HUES6 (cell line): ENCODE results near the gene COMP.

Experiments used
- H3K27ac ChIP-seq: 2 replicates; pipeline ENCODE4 v1.7.0; 2013; ENCODE audit warnings: low read depth, mild to moderate bottlenecking, low read length, inconsistent platforms
- H3K27me3 ChIP-seq: 2 replicates; pipeline ENCODE4 v1.6.1; 2013; ENCODE audit warnings: low read length; ENCODE audit not compliant: control insufficient read depth, insufficient read depth
- H3K36me3 ChIP-seq: 2 replicates; pipeline ENCODE4 v1.6.1; 2013; ENCODE audit warnings: low read length; ENCODE audit not compliant: control insufficient read depth, insufficient read depth
- H3K4me1 ChIP-seq: 2 replicates; pipeline ENCODE4 v1.6.1; 2013; ENCODE audit warnings: low read length; ENCODE audit not compliant: control insufficient read depth, insufficient read depth
- H3K4me3 ChIP-seq: 2 replicates; pipeline ENCODE4 v1.5.1; 2013; ENCODE audit warnings: low read depth, low read length
- H3K9ac ChIP-seq: one replicate; pipeline ENCODE4 v1.6.1; 2013; ENCODE audit warnings: mild to moderate bottlenecking, low read length
- H3K9me3 ChIP-seq: 2 replicates; pipeline ENCODE4 v1.6.1; 2013; ENCODE audit warnings: low read depth, low read length; ENCODE audit not compliant: control insufficient read depth, insufficient read depth

COMP gene

GRCh38 chr19:18802354-18802753, 11.2 kb upstream of the COMP start:
- Histone ChIP-seq H3K4me3 (no peak overlapping the region), H3K36me3 (no peaks in the 10 kb centered on the region), H3K27ac (no peak overlapping the region), H3K9ac (no peak overlapping the region), H3K27me3 (peaks cover 68% of the 10 kb centered on the region), H3K4me1 (no peaks in the 10 kb centered on the region), H3K9me3 (no peaks in the 10 kb centered on the region)

GRCh38 chr19:18800636-18801035, 9.5 kb upstream of the COMP start:
- H3K36me3 ChIP-seq: no peaks in the 10 kb centered on the region
- no peaks in the 10 kb centered on the region for H3K9me3 ChIP-seq
- no peak overlapping the region for H3K9ac ChIP-seq
- H3K4me1 ChIP-seq: peaks cover 2% of the 10 kb centered on the region; the same call in 1 of the 2 replicates
- H3K4me3 ChIP-seq: no peak overlapping the region
- H3K27ac ChIP-seq: no peak overlapping the region
- peaks cover 84% of the 10 kb centered on the region for H3K27me3 ChIP-seq

GRCh38 chr19:18800079-18800478, 9.0 kb upstream of the COMP start:
- no peak overlapping the region for H3K4me3 ChIP-seq
- peaks cover 4% of the 10 kb centered on the region; the same call in 1 of the 2 replicates for H3K4me1 ChIP-seq
- no peaks in the 10 kb centered on the region for H3K36me3 ChIP-seq
- no peak overlapping the region for H3K9ac ChIP-seq
- H3K27me3 ChIP-seq: peaks cover 90% of the 10 kb centered on the region
- no peak overlapping the region for H3K27ac ChIP-seq
- no peaks in the 10 kb centered on the region for H3K9me3 ChIP-seq

DNA sequence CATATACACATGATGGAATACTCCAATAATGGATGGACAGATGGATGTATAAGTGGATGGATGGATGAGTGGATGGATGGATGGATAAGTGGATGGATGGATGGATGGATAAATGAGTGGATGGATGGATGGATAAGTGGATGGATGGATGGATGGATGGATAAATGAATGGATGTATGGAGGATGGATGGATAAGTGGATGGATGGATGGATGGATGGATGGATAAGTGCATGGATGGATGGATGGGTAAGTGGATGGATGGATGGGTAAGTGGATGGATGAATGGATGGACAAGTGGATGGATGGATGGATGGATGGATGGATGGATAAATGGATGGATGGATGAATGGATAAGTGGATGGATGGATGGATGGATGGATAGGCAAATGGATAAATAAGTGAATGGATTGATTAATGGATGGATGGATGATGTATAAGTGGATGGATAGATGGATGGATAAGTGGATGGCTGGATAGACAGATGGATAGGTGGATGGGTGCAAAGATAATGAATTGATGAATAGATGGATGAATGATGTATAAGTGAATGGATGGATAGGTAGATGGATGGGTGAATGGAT, 8.4 kb upstream of the COMP start:
- Histone ChIP-seq H3K27ac (no peak overlapping the region), H3K4me3 (no peak overlapping the region), H3K9me3 (no peaks in the 10 kb centered on the region), H3K9ac (no peak overlapping the region), H3K27me3 (peaks cover 91% of the 10 kb centered on the region), H3K4me1 (peaks cover 4% of the 10 kb centered on the region; the same call in 1 of the 2 replicates), H3K36me3 (no peaks in the 10 kb centered on the region)

GRCh38 chr19:18798384-18799352, 7.6 kb upstream of the COMP start:
- Histone ChIP-seq H3K27me3 (peaks cover 93% of the 10 kb centered on the region), H3K9me3 (no peaks in the 10 kb centered on the region), H3K36me3 (no peaks in the 10 kb centered on the region), H3K4me1 (peaks cover 4% of the 10 kb centered on the region; the same call in 1 of the 2 replicates), H3K27ac (no peak overlapping the region), H3K4me3 (no peak overlapping the region), H3K9ac (no peak overlapping the region)

DNA sequence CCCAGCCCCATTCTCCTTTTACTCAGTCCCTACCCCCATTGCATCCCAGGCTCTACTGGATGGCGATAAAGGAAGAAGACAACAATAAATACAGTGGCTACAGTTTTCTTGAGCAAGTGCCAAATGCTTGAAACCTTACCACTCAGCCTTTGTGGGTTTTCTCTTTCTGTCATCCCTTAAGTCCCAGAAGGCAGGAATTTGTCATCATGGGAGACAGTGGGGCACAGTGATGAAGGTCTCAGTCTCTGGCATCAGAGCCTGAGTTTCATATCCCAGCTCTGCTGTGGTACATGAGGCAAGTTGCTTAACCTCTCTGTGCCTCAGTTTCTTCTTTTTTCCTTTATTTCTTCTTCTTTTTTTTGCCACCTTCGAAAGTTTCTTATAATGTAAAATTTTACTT, 5.1 kb upstream of the COMP start:
- H3K4me3 ChIP-seq: no peak overlapping the region
- peaks cover 4% of the 10 kb centered on the region; the same call in 1 of the 2 replicates for H3K4me1 ChIP-seq
- H3K27ac ChIP-seq: no peak overlapping the region
- no peaks in the 10 kb centered on the region for H3K36me3 ChIP-seq
- peaks cover 100% of the 10 kb centered on the region for H3K27me3 ChIP-seq
- H3K9ac ChIP-seq: no peak overlapping the region
- H3K9me3 ChIP-seq: no peaks in the 10 kb centered on the region

GRCh38 chr19:18795540-18795939, 4.4 kb upstream of the COMP start:
- no peak overlapping the region for H3K4me3 ChIP-seq
- H3K9ac ChIP-seq: no peak overlapping the region
- H3K27me3 ChIP-seq: peaks cover 100% of the 10 kb centered on the region
- H3K4me1 ChIP-seq: peaks cover 7% of the 10 kb centered on the region
- H3K9me3 ChIP-seq: no peaks in the 10 kb centered on the region
- no peaks in the 10 kb centered on the region for H3K36me3 ChIP-seq
- H3K27ac ChIP-seq: no peak overlapping the region

DNA sequence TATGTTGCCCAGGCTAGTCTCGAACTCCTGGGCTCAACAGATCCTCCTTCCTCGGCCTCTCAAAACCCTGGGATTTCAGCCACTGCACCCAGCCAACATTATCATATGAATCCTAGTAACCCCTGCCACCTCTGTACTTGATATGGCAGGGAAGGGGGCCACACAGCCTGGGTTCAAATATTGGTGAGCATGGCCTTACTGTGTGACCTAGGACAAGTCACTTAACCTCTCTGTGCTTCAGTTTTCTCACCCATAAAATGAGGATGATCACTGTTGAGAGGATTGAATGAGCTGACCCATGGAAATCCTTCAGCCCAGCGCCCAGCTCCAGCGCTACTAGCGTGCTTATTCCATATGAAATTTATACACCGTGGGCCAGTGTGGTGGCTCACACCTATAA, 3.6 kb upstream of the COMP start:
- Histone ChIP-seq H3K27ac (no peak overlapping the region), H3K9ac (no peak overlapping the region), H3K9me3 (no peaks in the 10 kb centered on the region), H3K4me1 (peaks cover 11% of the 10 kb centered on the region), H3K4me3 (no peak overlapping the region), H3K27me3 (peaks cover 100% of the 10 kb centered on the region), H3K36me3 (no peaks in the 10 kb centered on the region)

DNA sequence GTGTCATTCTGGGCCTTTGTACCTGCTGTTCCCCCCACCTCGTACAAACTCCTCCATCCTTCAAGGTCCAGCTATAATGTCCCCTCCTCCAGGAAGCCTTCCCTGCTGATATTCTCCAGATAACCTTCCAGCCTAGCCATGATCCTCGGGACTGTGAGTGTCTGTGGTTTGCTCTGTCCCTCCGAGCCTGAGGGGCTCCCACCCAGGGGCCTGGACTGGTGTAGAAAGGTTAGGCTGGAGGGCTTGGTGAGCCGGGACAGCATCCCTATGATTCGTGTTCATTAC, 2.9 kb upstream of the COMP start:
- Histone ChIP-seq H3K36me3 (no peaks in the 10 kb centered on the region), H3K4me1 (peaks cover 12% of the 10 kb centered on the region), H3K9me3 (no peaks in the 10 kb centered on the region), H3K4me3 (no peak overlapping the region), H3K9ac (no peak overlapping the region), H3K27ac (no peak overlapping the region), H3K27me3 (peaks cover 100% of the 10 kb centered on the region)

- Histone ChIP-seq H3K36me3 (no peaks in the 10 kb centered on the region), H3K27me3 (peaks cover 100% of the 10 kb centered on the region), H3K9me3 (no peaks in the 10 kb centered on the region), H3K4me1 (peaks cover 16% of the 10 kb centered on the region), H3K9ac (no peak overlapping the region), H3K27ac (no peak overlapping the region), H3K4me3 (no peak overlapping the region)
These were observed 2.3 kb upstream of the COMP start for GRCh38 chr19:18793144-18794028.
